Endothelial cell of umbilical vein (primary cell): ENCODE results near the gene MICAL3. TPM values are rescaled to one million over a fixed set of nuclear protein-coding genes. Genes with fewer than 3 reads are reported as not detected.

Experiments
- BruUV-seq: library from RNA; stranded (reverse); fragments of 400-500 nt; replicated peaks from 2 replicates; lab custom pipeline; 2021; lab: Mats Ljungman, UMichigan
- CTCF ChIA-PET: fragments of 300-600, 350-600 bp; sonication (Branson Sonifier 250); formaldehyde crosslinking; loops from one replicate; lab custom pipeline; 2021; ENCODE audit warnings: antibody characterized with exemption, inconsistent platforms; lab: Charles Lee
- POLR2A ChIA-PET: fragments of 300-600, 350-600 bp; sonication (Branson Sonifier 250); formaldehyde crosslinking; loops from one replicate; lab custom pipeline; 2021; ENCODE audit warnings: antibody characterized with exemption, inconsistent platforms; lab: Charles Lee
- DNase-seq: peaks from one replicate; pipeline ENCODE4 v3.0.0-alpha.2; 2011; ENCODE audit warnings: low read depth, low spot score
- FAIRE-seq: peaks from 2 replicates; lab custom pipeline; 2011; peaks lifted over from hg19 to GRCh38; lab: Jason Lieb, UNC
- H2AFZ ChIP-seq: 2 replicates; pipeline ENCODE4 v1.6.0; 2012; ENCODE audit warnings: low read depth, low read length, control low read depth, inconsistent platforms
- H3K27ac ChIP-seq: 2 replicates; pipeline ENCODE4 v1.5.1; 2011; ENCODE audit warnings: low read depth, mild to moderate bottlenecking, control low read depth, low read length, moderate library complexity; ENCODE audit not compliant: insufficient read depth
- H3K27me3 ChIP-seq, 2 experiments: 2 replicates each; pipeline versions ENCODE4 v1.6.0 to v1.6.1; 2011; ENCODE audit warnings: low read length in 2 of 2, mixed read lengths in 1 of 2; ENCODE audit not compliant: control insufficient read depth in 2 of 2, insufficient read depth in 2 of 2
- H3K36me3 ChIP-seq, 2 experiments: 2 replicates in 1 of 2; 3 replicates in 1 of 2; pipeline ENCODE4 v1.5.1; 2011; ENCODE audit warnings: low read length in 2 of 2, mild to moderate bottlenecking in 1 of 2, moderate library complexity in 1 of 2; ENCODE audit not compliant: control insufficient read depth in 2 of 2, insufficient read depth in 2 of 2; ENCODE audit errors: extremely low read depth in 1 of 2
- H3K4me1 ChIP-seq: 3 replicates; pipeline ENCODE4 v1.5.1; 2011; ENCODE audit warnings: mild to moderate bottlenecking, low read length; ENCODE audit not compliant: control insufficient read depth, insufficient read depth; ENCODE audit errors: extremely low read depth
- H3K4me2 ChIP-seq: 2 replicates; pipeline ENCODE4 v1.6.1; 2011; ENCODE audit warnings: low read length, control low read depth, mixed read lengths; ENCODE audit not compliant: insufficient read depth
- H3K4me3 ChIP-seq, 3 experiments: fragments of 200-600 bp in 1 of 3; sonication (generic), shearing (Covaris generic) in 1 of 3; replicated peaks in 1 of 3; 2 replicates each; pipeline ENCODE4 v1.5.1; 2011 to 2016; ENCODE audit warnings: control low read depth in 3 of 3, low read length in 3 of 3, mild to moderate bottlenecking in 2 of 3, inconsistent platforms in 1 of 3, low read depth in 1 of 3, moderate library complexity in 1 of 3; ENCODE audit not compliant: insufficient read depth in 1 of 3
- H3K79me2 ChIP-seq: 2 replicates; pipeline ENCODE4 v1.6.0; 2012; ENCODE audit warnings: low read length, inconsistent platforms; ENCODE audit not compliant: control insufficient read depth, insufficient read depth
- H3K9ac ChIP-seq: replicated peaks from 2 replicates; pipeline ENCODE3; 2011; ENCODE audit warnings: low read length, control low read depth; ENCODE audit not compliant: insufficient read depth; ENCODE audit errors: extremely low read depth
- H3K9me1 ChIP-seq: replicated peaks from 3 replicates; pipeline ENCODE4 v1.6.0; 2011; ENCODE audit warnings: mild to moderate bottlenecking, low read length; ENCODE audit not compliant: control insufficient read depth, insufficient read depth; ENCODE audit errors: extremely low read depth
- H3K9me3 ChIP-seq: replicated peaks from 2 replicates; pipeline ENCODE4 v1.5.1; 2012; ENCODE audit warnings: low read length, inconsistent platforms; ENCODE audit not compliant: control insufficient read depth, insufficient read depth
- H4K20me1 ChIP-seq: replicated peaks from 2 replicates; pipeline ENCODE3; 2011; ENCODE audit warnings: mild to moderate bottlenecking, low read length; ENCODE audit not compliant: control insufficient read depth, insufficient read depth; ENCODE audit errors: extremely low read depth
- CTCF ChIP-seq, 2 donors: IDR thresholded peaks; 1 replicate in 1 of 2; 2 replicates in 1 of 2; pipeline ENCODE4 v1.5.1; 2011; ENCODE audit warnings: low read length in 2 of 2, mild to moderate bottlenecking in 2 of 2, moderate library complexity in 2 of 2, control low read depth in 1 of 2, inconsistent platforms in 1 of 2, low read depth in 1 of 2; ENCODE audit not compliant: insufficient read depth in 1 of 2; ENCODE audit errors: extremely low read depth in 1 of 2
- EZH2 ChIP-seq: IDR thresholded peaks from 2 replicates; pipeline ENCODE4 v1.6.1; 2012; ENCODE audit warnings: borderline replicate concordance, low read depth, mild to moderate bottlenecking, moderate library complexity, low read length, inconsistent platforms; ENCODE audit not compliant: severe bottlenecking
- FOS ChIP-seq: IDR thresholded peaks from 2 replicates; pipeline ENCODE4 v1.6.1; 2011; ENCODE audit warnings: mild to moderate bottlenecking, low read length, moderate library complexity, borderline replicate concordance; ENCODE audit not compliant: insufficient read depth
- GATA2 ChIP-seq: IDR thresholded peaks from 2 replicates; pipeline ENCODE4 v1.7.0; 2011; ENCODE audit warnings: low read depth, mild to moderate bottlenecking, moderate library complexity, mixed read lengths, low read length; ENCODE audit not compliant: insufficient read length, insufficient read depth
- JUN ChIP-seq: IDR thresholded peaks from 2 replicates; pipeline ENCODE4 v1.6.1; 2011; ENCODE audit warnings: borderline replicate concordance, low read depth; ENCODE audit not compliant: insufficient read length, insufficient read depth
- MAX ChIP-seq: IDR thresholded peaks from 2 replicates; pipeline ENCODE4 v1.6.1; 2011; ENCODE audit not compliant: insufficient read depth, insufficient read length
- MYC ChIP-seq: IDR thresholded peaks from one replicate; pipeline ENCODE4 v1.6.1; 2011; ENCODE audit warnings: mild to moderate bottlenecking, low read depth, low read length
- POLR2A ChIP-seq: IDR thresholded peaks from 2 replicates; pipeline ENCODE4 v1.6.1; 2012; ENCODE audit warnings: low read depth, mild to moderate bottlenecking, control low read depth, low read length
- POLR2AphosphoS5 ChIP-seq: IDR thresholded peaks from 2 replicates; pipeline ENCODE4 v1.6.1; 2012; ENCODE audit warnings: low read depth, mild to moderate bottlenecking, control low read depth, low read length, moderate library complexity; ENCODE audit not compliant: insufficient read depth
- dilution Hi-C: fragments of 300-500 bp; cut with MboI; formaldehyde crosslinking; loops from one replicate; pipeline ENCODE4 v1.15.0; 2019; ENCODE audit warnings: low sequenced_read_pairs; ENCODE audit not compliant: extremely low pct_ligation_motif_present
- intact Hi-C: fragments of 100-400 bp; cut with micrococcal nuclease; formaldehyde crosslinking; loops from one replicate; pipeline ENCODE4 v1.10.0; 2022
- polyA plus RNA-seq, 4 experiments: library from polyadenylated mRNA; depleted of rRNA in 3 of 4; stranded (reverse) in 3 of 4; unstranded in 1 of 4; fragments of >200 nt; gene quantifications; 2 replicates each; pipeline versions ENCODE4 v1.2.1 to v1.2.3, GENCODE V29; 2011 to 2012; ENCODE audit warnings: missing spikeins in 1 of 4
- total RNA-seq: library from RNA; stranded (reverse); gene quantifications from 2 replicates; pipeline ENCODE4 v1.2.3, GENCODE V29; 2021

Gene MICAL3
- total and polyA plus RNA-seq, 2 donors (not counting 3 experiments of a cell fraction or from before 2014, with no cell fraction given), result 14.5 to 63.7 TPM

GRCh38 chr22:17956630-17957029, 67.7 kb downstream of the MICAL3 start:
- ChIA-PET CTCF (interaction anchor here (1.4 kb wide), 1 partner anchor 36 kb away, joined by 4 read pairs; no protein-coding TSS in a partner anchor), POLR2A (no interaction called here)
- no peaks in the 10 kb centered on the region for H3K27me3 ChIP-seq
- H3K9me1 ChIP-seq, result no peaks in the 10 kb centered on the region
- no peak overlapping the region for H3K4me3 ChIP-seq
- FAIRE-seq, result no peak
- no peaks in the 10 kb centered on the region for H3K36me3 ChIP-seq
- no peak overlapping the region for H2AFZ ChIP-seq
- intact Hi-C loops, result no loop called here
- no peak overlapping the region for H3K9ac ChIP-seq
- no TSS peak for BruUV-seq
- no peak for DNase-seq
- no peak overlapping the region for H3K27ac ChIP-seq
- no peaks in the 10 kb centered on the region for H4K20me1 ChIP-seq
- H3K79me2 ChIP-seq, result peaks cover 64% of the 10 kb centered on the region
- H3K9me3 ChIP-seq, result no peaks in the 10 kb centered on the region
- dilution Hi-C loops, result no loop called here
- no peak overlapping the region for H3K4me2 ChIP-seq
- TF ChIP-seq FOS (no peak), EZH2 (no peak), MYC (no peak), MAX (no peak), POLR2AphosphoS5 (no peak), JUN (no peak), CTCF (IDR thresholded peaks at IDR 0.05; ENCODE audit: extremely low read depth in 1 of 2, insufficient read depth in 1 of 2, low read depth in 1 of 2, low read length in 2 of 2) (no peak), GATA2 (no peak), POLR2A (no peak)
- no peaks in the 10 kb centered on the region for H3K4me1 ChIP-seq
